ENCODE results near the gene TFIP11.

The TFIP11 gene

GRCh38 chr22:26479792-26480610 is 32.3 kb downstream of the TFIP11 start:
- in situ Hi-C loops (cut with HindIII; ENCODE audit: low sequenced_read_pairs), result no loop called here

GRCh38 chr22:26479043-26479791 is 33.1 kb downstream of the TFIP11 start:
- in situ Hi-C loops (cut with HindIII; ENCODE audit: low sequenced_read_pairs), result no loop called here

- in situ Hi-C loops (cut with HindIII; ENCODE audit: low sequenced_read_pairs), result no loop called here
Measured at GRCh38 chr22:26477341-26477731, 34.9 kb downstream of the TFIP11 start.

- in situ Hi-C loops (cut with HindIII; ENCODE audit: low sequenced_read_pairs), result no loop called here
Measured at GRCh38 chr22:26476705-26477340, 35.5 kb downstream of the TFIP11 start.

GRCh38 chr22:26474682-26475081 is 37.6 kb downstream of the TFIP11 start:
- in situ Hi-C loops (cut with HindIII; ENCODE audit: low sequenced_read_pairs), result no loop called here

- in situ Hi-C loops (cut with HindIII; ENCODE audit: low sequenced_read_pairs), result no loop called here
Measured at GRCh38 chr22:26471522-26471921, 40.8 kb downstream of the TFIP11 start.

- in situ Hi-C loops (cut with HindIII; ENCODE audit: low sequenced_read_pairs), result no loop called here
Measured at GRCh38 chr22:26470807-26471206, 41.5 kb downstream of the TFIP11 start.

- in situ Hi-C loops (cut with HindIII; ENCODE audit: low sequenced_read_pairs), result loop anchor here (10.0 kb wide), 1 partner anchor 71 kb away; no protein-coding TSS in a partner anchor
Measured at GRCh38 chr22:26466196-26466595, 46.1 kb downstream of the TFIP11 start.

- in situ Hi-C loops (cut with HindIII; ENCODE audit: low sequenced_read_pairs), result loop anchor here (10.0 kb wide), 1 partner anchor 70 kb away; no protein-coding TSS in a partner anchor
Measured at GRCh38 chr22:26464312-26464711, 48.0 kb downstream of the TFIP11 start.

- in situ Hi-C loops (cut with HindIII; ENCODE audit: low sequenced_read_pairs), result loop anchor here (10.0 kb wide), 1 partner anchor 69 kb away; no protein-coding TSS in a partner anchor
Measured at GRCh38 chr22:26463688-26464087, 48.6 kb downstream of the TFIP11 start.

- in situ Hi-C loops (cut with HindIII; ENCODE audit: low sequenced_read_pairs), result loop anchor here (10.0 kb wide), 1 partner anchor 68 kb away; no protein-coding TSS in a partner anchor
Measured at GRCh38 chr22:26463101-26463661, 49.1 kb downstream of the TFIP11 start.

- in situ Hi-C loops (cut with HindIII; ENCODE audit: low sequenced_read_pairs), result loop anchor here (10.0 kb wide), 1 partner anchor 68 kb away; no protein-coding TSS in a partner anchor
Measured at GRCh38 chr22:26462641-26463040, 49.6 kb downstream of the TFIP11 start.

- in situ Hi-C loops (cut with HindIII; ENCODE audit: low sequenced_read_pairs), result loop anchor here (10.0 kb wide), 1 partner anchor 67 kb away; no protein-coding TSS in a partner anchor
Measured at GRCh38 chr22:26462051-26462450, 50.2 kb downstream of the TFIP11 start.

- in situ Hi-C loops (cut with HindIII; ENCODE audit: low sequenced_read_pairs), result loop anchor here (10.0 kb wide), 1 partner anchor 66 kb away; no protein-coding TSS in a partner anchor
Measured at GRCh38 chr22:26461188-26461810, 51.0 kb downstream of the TFIP11 start.

- in situ Hi-C loops (cut with HindIII; ENCODE audit: low sequenced_read_pairs), result loop anchor here (10.0 kb wide), 1 partner anchor 65 kb away; no protein-coding TSS in a partner anchor
Measured at GRCh38 chr22:26460202-26460601, 52.1 kb downstream of the TFIP11 start.

GRCh38 chr22:26457661-26458272 is 54.5 kb downstream of the TFIP11 start:
- in situ Hi-C loops (cut with HindIII; ENCODE audit: low sequenced_read_pairs), result no loop called here

- in situ Hi-C loops (cut with HindIII; ENCODE audit: low sequenced_read_pairs), result loop anchor here (5.0 kb wide), 1 partner anchor 37 kb away; no protein-coding TSS in a partner anchor
Measured at GRCh38 chr22:26453812-26454500, 58.3 kb downstream of the TFIP11 start.

GRCh38 chr22:26453216-26453615 is 59.1 kb downstream of the TFIP11 start:
- in situ Hi-C loops (cut with HindIII; ENCODE audit: low sequenced_read_pairs), result loop anchor here (5.0 kb wide), 1 partner anchor 36 kb away; no protein-coding TSS in a partner anchor
